ENCODE measurements around the gene PTGFR. TPM values are rescaled to one million over a fixed set of nuclear protein-coding genes. Genes with fewer than 3 reads are reported as not detected.

PTGFR gene, protein sequence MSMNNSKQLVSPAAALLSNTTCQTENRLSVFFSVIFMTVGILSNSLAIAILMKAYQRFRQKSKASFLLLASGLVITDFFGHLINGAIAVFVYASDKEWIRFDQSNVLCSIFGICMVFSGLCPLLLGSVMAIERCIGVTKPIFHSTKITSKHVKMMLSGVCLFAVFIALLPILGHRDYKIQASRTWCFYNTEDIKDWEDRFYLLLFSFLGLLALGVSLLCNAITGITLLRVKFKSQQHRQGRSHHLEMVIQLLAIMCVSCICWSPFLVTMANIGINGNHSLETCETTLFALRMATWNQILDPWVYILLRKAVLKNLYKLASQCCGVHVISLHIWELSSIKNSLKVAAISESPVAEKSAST
- total RNA-seq (28.7 TPM), polyA plus RNA-seq (9.2 TPM)

DNA sequence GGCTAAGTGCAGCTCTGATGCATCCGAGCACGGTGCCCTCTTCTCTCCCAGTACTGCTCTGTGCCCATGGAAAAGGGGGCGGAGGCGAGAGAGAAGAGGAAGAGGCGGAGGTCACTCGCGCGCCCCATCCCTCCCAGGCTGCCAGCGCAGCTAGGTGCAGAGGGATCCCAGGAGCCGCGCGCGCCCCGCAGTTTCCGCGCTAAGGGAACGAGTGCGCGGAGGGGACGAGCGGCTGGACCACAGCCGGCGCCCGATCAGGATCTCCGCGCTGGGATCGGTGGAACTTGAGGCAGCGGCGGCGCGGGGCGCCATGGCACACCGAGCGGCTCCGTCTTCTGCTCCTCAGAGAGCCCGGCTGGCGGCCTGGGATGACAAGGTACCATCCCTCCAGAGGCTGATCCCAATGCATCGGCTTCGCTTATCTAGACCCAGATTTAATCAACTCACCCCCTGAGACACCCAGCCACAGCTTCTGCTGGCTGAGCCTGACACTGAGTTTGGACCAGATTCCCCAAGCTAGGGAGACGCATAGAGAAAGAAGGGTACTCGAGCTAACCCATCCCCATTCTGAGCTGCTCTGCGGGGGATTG lies at the start of gene PTGFR:
TSS of gene PTGFR (plus strand) at position 114 of the 590 bp plus-strand sequence. CDS start 1,770 bp downstream, outside the sequence.
- no peak for DNase-seq (ENCODE audit: extremely low spot score)
- Histone ChIP-seq H3K4me1 (ENCODE audit: insufficient read depth) (no peaks in the 10 kb centered on the region), H3K4me3 (ENCODE audit: low read depth, low read length) (peak within 1 kb of the TSS; percentile 45), H3K27ac (ENCODE audit: low read depth) (no peak within 1 kb of the TSS), H3K36me3 (ENCODE audit: insufficient read depth) (no peaks in the 10 kb centered on the region)
- under 1% methylated on average over 42 of the region's 42 CpGs for WGBS

DNA sequence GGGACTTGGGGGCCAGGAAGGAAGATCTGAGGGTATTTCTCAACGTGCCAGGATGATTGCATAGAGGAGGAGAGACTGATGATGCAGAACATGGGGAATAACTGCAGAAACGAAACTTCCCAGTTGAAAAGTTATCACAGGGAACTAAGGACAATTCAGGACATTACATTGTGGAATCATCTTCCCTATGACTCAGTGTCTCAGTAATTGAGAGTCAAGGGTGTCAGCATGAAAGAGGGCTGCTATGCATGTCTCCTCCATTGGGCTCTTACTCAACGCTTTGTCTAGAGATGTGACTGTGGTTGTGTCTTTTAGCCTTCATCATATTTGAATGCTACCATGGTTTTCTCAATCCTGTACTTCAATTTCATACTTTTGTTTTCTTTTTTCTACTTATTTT lies 48.9 kb upstream of the PTGFR start:
- H3K4me3 ChIP-seq (ENCODE audit: low read depth, low read length), result no peak overlapping the region
- 76% methylated on average over 3 of the region's 3 CpGs for WGBS
- no peak overlapping the region for H3K27ac ChIP-seq (ENCODE audit: low read depth)
- H3K36me3 ChIP-seq (ENCODE audit: insufficient read depth), result no peaks in the 10 kb centered on the region
- H3K4me1 ChIP-seq (ENCODE audit: insufficient read depth), result no peaks in the 10 kb centered on the region
- no peak for DNase-seq (ENCODE audit: extremely low spot score)

DNA sequence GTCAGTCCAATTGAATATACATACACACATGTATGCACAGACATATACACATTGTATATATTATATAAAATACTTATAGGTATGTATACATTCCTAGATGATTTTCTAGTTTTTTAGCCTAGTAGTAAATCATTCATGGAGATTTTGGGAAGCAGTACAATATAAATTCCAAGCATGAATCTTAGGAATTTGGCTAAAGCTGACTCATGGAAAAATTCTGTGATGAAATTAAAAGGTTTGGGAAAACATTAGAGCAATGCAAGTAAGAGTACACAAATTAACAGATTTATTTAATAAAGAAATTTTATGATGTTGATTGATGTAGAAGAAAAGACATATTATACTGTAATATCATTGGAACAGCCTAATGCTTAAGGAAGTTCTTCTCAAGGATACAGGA lies 43.7 kb upstream of the PTGFR start:
- H3K27ac ChIP-seq (ENCODE audit: low read depth), result no peak overlapping the region
- no peak for DNase-seq (ENCODE audit: extremely low spot score)
- no peaks in the 10 kb centered on the region for H3K36me3 ChIP-seq (ENCODE audit: insufficient read depth)
- H3K4me1 ChIP-seq (ENCODE audit: insufficient read depth), result no peaks in the 10 kb centered on the region
- no peak overlapping the region for H3K4me3 ChIP-seq (ENCODE audit: low read depth, low read length)

DNA sequence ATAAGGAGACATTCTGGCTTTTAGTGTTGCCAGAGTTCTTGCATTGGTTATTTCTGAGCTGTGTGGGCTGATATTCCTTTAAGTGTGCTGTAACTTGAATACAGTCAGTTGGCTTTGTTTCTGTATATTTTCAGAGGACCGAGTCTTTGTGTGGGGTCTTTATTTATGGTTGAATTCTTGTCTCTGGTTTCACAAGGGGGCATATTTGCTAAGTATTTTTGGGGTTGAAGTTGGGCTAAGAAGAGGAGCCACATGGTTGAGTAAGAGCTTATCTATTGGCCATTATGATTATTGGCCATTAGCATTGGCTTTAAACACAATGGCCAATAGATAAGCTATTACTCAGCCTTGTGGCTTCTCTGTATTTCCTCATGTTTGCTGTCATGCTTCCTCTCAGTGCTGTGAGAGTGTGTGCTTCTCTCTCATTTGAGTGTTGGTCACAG lies 26.3 kb upstream of the PTGFR start:
- no peak overlapping the region for H3K4me3 ChIP-seq (ENCODE audit: low read depth, low read length)
- no peaks in the 10 kb centered on the region for H3K4me1 ChIP-seq (ENCODE audit: insufficient read depth)
- 65% methylated on average over 1 of the region's 1 CpG for WGBS
- H3K27ac ChIP-seq (ENCODE audit: low read depth), result no peak overlapping the region
- DNase-seq (ENCODE audit: extremely low spot score), result no peak
- no peaks in the 10 kb centered on the region for H3K36me3 ChIP-seq (ENCODE audit: insufficient read depth)

DNA sequence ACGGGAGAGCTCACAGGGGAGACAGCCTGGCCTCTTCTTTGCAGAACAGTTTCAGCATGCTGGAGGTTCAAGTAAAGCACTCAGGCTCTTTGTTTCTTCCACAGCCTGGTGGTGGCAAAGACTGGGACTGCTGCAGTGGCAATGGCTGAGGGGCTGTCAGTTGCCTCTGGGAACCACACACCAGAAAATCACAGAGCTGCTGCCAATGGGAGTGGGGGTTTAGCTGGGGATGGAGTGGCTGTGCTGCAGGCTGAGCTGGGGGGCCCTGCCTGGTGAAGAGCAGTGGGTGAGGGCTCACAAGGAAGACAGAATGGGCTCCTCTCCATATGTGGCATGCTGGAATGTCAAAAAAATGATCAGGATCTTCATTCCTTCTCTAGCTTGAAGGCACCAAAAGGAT lies 25.6 kb upstream of the PTGFR start:
- no peak overlapping the region for H3K4me3 ChIP-seq (ENCODE audit: low read depth, low read length)
- no peaks in the 10 kb centered on the region for H3K36me3 ChIP-seq (ENCODE audit: insufficient read depth)
- no peak overlapping the region for H3K27ac ChIP-seq (ENCODE audit: low read depth)
- 78% methylated on average over 1 of the region's 1 CpG for WGBS
- DNase-seq (ENCODE audit: extremely low spot score), result no peak
- H3K4me1 ChIP-seq (ENCODE audit: insufficient read depth), result no peaks in the 10 kb centered on the region

DNA sequence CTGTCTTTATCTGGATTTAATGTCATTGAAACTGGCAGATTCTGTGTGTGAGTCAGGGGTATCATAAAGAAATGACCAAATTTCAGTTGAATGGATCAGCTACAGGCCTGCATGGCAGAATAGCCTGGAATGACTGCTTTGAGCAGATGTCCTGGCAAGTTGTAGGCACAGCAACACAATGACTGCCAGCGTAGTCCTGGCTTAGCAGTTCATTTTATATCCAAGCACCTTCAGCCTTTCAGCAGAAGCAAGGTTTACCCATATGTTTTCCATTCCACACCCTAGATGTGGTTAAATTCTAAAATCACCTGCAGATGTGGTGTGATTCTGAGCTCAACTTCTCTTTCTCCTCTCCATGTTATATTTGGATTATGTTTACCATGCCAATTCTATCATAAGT lies 22.3 kb upstream of the PTGFR start:
- WGBS, result 87% methylated on average over 1 of the region's 1 CpG
- Histone ChIP-seq H3K4me3 (ENCODE audit: low read depth, low read length) (no peak overlapping the region), H3K4me1 (ENCODE audit: insufficient read depth) (no peaks in the 10 kb centered on the region), H3K36me3 (ENCODE audit: insufficient read depth) (no peaks in the 10 kb centered on the region), H3K27ac (ENCODE audit: low read depth) (no peak overlapping the region)
- DNase-seq (ENCODE audit: extremely low spot score), result no peak

DNA sequence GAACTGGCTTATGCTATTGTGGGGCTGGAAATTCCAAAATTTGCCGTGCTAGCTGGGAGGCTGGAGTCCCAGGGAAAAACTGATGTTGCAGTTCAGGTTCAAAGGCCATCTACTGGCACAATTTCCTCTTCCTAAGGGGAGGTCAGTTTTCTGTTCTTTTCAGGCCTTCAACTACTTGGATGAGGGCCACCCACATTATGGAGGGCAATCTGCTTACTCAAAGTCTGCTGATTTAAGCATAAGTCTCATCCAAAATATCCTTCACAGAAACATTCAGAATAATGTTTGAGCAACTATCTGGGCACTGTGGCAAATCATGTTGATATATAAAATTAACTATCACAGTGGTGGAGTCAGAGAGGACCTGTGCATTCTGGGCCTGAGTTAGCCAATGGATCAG lies 21.2 kb upstream of the PTGFR start:
- no peak overlapping the region for H3K4me3 ChIP-seq (ENCODE audit: low read depth, low read length)
- H3K27ac ChIP-seq (ENCODE audit: low read depth), result no peak overlapping the region
- no peaks in the 10 kb centered on the region for H3K4me1 ChIP-seq (ENCODE audit: insufficient read depth)
- H3K36me3 ChIP-seq (ENCODE audit: insufficient read depth), result no peaks in the 10 kb centered on the region
- no peak for DNase-seq (ENCODE audit: extremely low spot score)
- 80% methylated on average over 1 of the region's 1 CpG for WGBS

DNA sequence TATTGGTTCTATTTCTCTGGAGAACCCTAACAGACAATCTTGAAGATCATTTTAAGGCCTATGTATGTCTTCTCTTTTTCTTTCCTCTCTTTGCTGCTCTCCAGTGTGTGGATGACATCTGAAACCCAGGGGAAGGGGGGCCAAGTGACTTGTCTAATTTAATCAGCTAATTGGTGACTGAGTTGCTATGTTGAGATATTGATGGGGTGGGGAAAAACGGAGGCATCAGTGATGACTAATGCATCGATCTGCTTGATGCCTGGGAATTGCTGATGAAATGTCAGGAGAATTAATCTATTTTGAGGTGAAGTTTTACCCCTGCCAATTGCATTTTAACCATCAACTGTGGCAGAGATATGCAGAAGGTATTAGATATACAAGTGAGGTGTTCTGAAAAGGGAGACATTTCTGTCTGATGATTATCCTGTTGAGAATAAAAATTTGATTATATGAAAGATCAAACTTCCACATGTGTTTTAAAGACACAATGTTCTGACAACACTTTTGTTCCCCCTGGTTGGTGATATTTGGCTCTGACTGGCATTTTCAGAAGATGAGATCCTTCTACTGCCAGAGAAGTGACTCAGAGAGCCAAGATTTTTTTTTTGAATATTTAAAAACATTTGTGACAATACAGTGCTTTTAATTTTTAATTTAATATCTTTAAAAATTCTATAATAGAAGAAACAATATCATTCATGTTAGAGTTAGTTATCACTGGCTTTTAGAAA lies 18.7 kb upstream of the PTGFR start:
- DNase-seq (ENCODE audit: extremely low spot score), result no peak

DNA sequence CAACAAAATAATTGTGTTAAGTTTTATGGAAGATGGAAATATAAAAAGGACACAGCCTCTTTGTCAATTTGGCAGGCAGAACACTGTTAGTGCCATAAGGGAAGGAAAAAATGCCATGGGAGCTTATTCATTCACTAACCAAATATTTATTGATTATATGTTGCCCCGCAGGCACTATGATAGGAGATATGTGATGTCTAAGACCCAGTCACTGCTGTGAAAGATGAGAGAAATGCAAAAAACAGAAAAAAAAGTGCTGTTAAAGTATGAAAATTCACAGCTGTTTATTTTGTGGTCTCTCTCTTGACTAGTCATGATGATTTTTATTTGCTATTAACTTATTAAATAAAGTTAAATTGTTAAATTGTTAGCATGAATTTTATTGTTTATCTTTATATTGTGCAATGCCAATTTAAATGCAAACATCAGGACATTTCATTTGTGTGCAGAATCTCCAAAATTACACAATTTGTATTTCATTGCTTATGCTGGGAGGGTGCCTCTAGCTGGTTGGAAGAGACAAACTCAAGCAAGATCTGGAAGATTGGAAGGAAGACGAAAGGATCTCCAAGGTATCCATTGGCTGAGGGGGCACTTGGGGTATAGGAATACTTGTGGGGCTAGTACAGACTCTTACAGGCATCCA lies 17.8 kb upstream of the PTGFR start:
- WGBS, result 70% methylated on average over 2 of the region's 2 CpGs
- H3K36me3 ChIP-seq (ENCODE audit: insufficient read depth), result no peaks in the 10 kb centered on the region
- DNase-seq (ENCODE audit: extremely low spot score), result no peak

More for the DNA sequence above, 18.7 kb upstream of the PTGFR start:
- no peak overlapping the region for H3K4me3 ChIP-seq (ENCODE audit: low read depth, low read length)
- 76% methylated on average over 2 of the region's 2 CpGs for WGBS
- H3K27ac ChIP-seq (ENCODE audit: low read depth), result no peak overlapping the region
- H3K4me1 ChIP-seq (ENCODE audit: insufficient read depth), result no peaks in the 10 kb centered on the region
- H3K36me3 ChIP-seq (ENCODE audit: insufficient read depth), result no peaks in the 10 kb centered on the region

DNA sequence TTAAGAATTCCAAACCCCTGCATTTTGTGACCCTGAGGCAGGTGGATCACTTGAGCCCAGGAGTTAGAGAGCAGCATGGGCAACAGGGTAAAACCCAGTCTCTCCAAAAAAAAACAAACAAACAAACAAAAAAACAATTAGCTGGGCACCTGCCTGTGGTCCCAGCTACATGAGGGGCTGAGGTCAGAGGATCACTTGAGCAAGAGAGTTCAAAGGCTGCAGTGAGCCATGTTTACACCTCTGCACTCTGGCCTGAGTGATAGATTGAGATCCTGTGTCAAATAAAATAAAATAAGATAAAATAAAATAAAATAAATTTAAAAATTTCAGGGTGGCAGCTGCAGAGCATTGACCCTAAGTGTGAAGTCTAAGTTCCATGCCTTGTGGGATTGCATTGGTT lies 16.7 kb upstream of the PTGFR start:
- no peak overlapping the region for H3K27ac ChIP-seq (ENCODE audit: low read depth)
- DNase-seq (ENCODE audit: extremely low spot score), result no peak
- H3K4me1 ChIP-seq (ENCODE audit: insufficient read depth), result no peaks in the 10 kb centered on the region
- no peak overlapping the region for H3K4me3 ChIP-seq (ENCODE audit: low read depth, low read length)
- H3K36me3 ChIP-seq (ENCODE audit: insufficient read depth), result no peaks in the 10 kb centered on the region

More for the DNA sequence above, 17.8 kb upstream of the PTGFR start:
- no peaks in the 10 kb centered on the region for H3K4me1 ChIP-seq (ENCODE audit: insufficient read depth)
- no peak overlapping the region for H3K4me3 ChIP-seq (ENCODE audit: low read depth, low read length)
- H3K27ac ChIP-seq (ENCODE audit: low read depth), result no peak overlapping the region

DNA sequence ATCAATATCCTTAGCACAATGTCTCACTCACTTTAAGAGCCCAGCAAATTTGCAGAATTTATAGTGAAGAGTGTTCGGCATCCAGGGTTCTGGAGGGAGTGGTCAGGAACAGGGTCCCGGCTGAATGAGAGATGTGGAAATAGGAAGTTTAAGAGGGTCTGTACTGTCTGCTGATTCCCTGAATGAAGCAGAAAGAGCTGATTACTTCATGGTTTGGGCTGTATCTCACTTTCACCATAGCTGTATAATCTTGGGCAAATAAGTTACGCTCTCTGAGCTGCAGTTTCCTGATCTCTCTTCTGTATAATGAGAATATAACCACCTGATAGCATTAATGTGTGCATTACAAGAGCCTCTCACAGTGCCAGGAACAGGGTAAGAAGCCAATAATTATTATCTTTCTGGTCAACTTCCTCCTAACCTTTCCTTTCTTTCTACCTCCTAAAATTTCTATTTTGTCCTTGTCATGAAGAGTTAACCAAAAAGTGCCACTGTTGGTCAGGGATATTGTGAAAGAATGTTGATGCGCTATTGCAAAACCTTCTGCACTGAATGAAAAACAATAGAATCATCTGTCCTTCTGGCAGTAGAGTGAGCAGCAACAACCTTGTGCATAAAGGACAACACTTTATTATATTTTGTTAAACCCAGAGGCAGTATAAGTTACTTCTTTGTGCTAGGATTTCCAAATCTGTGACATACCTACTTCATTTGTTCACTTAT lies 14.7 kb upstream of the PTGFR start:
- no peaks in the 10 kb centered on the region for H3K36me3 ChIP-seq (ENCODE audit: insufficient read depth)
- no peak for DNase-seq (ENCODE audit: extremely low spot score)
- H3K27ac ChIP-seq (ENCODE audit: low read depth), result no peak overlapping the region
- no peaks in the 10 kb centered on the region for H3K4me1 ChIP-seq (ENCODE audit: insufficient read depth)
- no peak overlapping the region for H3K4me3 ChIP-seq (ENCODE audit: low read depth, low read length)
- 77% methylated on average over 4 of the region's 4 CpGs for WGBS

DNA sequence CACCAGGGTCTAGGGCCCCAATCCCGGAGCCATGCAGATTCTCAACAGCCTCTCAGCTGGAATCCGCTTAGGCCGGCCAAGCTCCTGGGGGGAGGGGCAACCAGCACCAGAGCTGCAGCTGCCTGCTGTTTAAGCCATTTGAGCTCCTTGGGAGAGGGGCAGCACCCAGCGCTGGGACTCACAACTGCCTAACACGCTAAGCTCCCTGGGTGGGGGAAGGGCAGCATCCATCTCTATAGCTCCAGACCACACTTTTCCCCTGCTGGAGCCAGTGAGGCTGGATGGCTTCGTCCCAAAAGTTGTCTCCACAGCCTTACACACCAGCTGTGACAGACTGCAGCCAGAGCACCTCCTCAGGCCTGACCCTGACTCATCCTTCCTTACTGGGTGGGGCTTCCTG lies 6.9 kb upstream of the PTGFR start:
- Histone ChIP-seq H3K4me1 (ENCODE audit: insufficient read depth) (no peaks in the 10 kb centered on the region), H3K4me3 (ENCODE audit: low read depth, low read length) (no peak overlapping the region), H3K36me3 (ENCODE audit: insufficient read depth) (no peaks in the 10 kb centered on the region), H3K27ac (ENCODE audit: low read depth) (no peak overlapping the region)
- DNase-seq (ENCODE audit: extremely low spot score), result no peak
- 35% methylated on average over 6 of the region's 6 CpGs for WGBS

DNA sequence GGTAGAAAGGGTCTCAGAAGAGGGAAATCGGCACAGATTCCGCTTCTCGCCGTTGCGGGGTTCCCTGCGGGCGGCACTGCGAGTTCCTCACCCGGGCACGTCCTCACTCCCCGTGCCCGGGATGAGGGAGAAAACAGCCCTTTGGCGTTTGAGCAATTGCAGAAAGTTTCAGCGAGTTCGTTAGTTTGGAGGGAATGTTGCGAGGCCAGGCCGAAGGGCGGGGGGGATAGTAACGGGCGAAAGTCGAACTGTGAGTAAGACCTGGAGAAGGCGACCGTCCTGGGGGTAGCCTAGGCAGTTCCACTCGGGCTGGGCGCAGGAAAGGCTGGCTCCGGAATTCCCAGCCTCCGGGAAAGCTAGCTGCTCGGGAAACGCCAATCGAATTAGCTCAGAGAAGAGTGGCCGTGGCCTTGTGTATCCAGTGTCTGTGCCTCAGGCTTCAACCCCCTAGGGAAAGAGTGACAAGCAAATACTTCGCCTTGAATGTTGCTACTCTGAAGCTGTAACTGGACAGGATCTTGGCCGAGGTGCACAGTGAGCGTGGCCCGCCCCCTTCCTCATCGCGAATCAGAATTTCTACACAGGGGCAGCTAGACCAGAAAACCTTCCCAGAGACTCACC lies 787 bp downstream of the PTGFR start:
- no peaks in the 10 kb centered on the region for H3K36me3 ChIP-seq (ENCODE audit: insufficient read depth)
- H3K27ac ChIP-seq (ENCODE audit: low read depth), result no peak overlapping the region
- WGBS, result 1% methylated on average over 37 of the region's 37 CpGs
- H3K4me3 ChIP-seq (ENCODE audit: low read depth, low read length), result peak overlapping the region; percentile 45
- no peaks in the 10 kb centered on the region for H3K4me1 ChIP-seq (ENCODE audit: insufficient read depth)
- DNase-seq (ENCODE audit: extremely low spot score), result no peak

All from urinary bladder (tissue), 4 donors.